GM12878 (cell line): ENCODE data around the gene USP12. TPM values are rescaled to one million over a fixed set of nuclear protein-coding genes. Genes with fewer than 3 reads are reported as not detected.
"Not testable (repeated sequence)": the region's sequence is repeated elsewhere in the genome, so short reads cannot be mapped to it uniquely, and the experiment has no call there.

Source experiments
- ATAC-seq: fragments of 200-7000 bp; cut with Tn5 transposase; 3 replicates; pipeline ENCODE4 v1.9.1; 2020; ENCODE audit warnings: mild to moderate bottlenecking, moderate library complexity
- BruUV-seq: library from RNA; stranded (reverse); fragments of 400-500 nt; replicated peaks from 2 replicates; lab custom pipeline; 2021; lab: Mats Ljungman, UMichigan
- CTCF ChIA-PET: fragments of 300-600 bp; sonication (Branson Sonifier 250); formaldehyde crosslinking; extraction: SDS; loops from one replicate; lab custom pipeline; 2021; ENCODE audit warnings: inconsistent platforms; lab: Yijun Ruan, JAX
- POLR2A ChIA-PET: fragments of 350-600 bp; formaldehyde crosslinking; extraction: SDS; loops from one replicate; lab custom pipeline; 2021; ENCODE audit warnings: inconsistent platforms; lab: Charles Lee
- RAD21 ChIA-PET: fragments of 300-600 bp; sonication (Branson Sonifier 250); formaldehyde crosslinking; loops from one replicate; lab custom pipeline; 2023; ENCODE audit warnings: antibody characterized with exemption; ENCODE audit not compliant: unreplicated experiment; lab: Charles Lee
- SMC1A ChIA-PET: fragments of 300-600 bp; sonication (Branson Sonifier 250); formaldehyde crosslinking; loops from one replicate; lab custom pipeline; 2023; ENCODE audit not compliant: unreplicated experiment, uncharacterized antibody; lab: Charles Lee
- DNase-seq: peaks from one replicate; pipeline ENCODE4 v3.0.0-alpha.2; 2011; ENCODE audit warnings: low read depth, low spot score
- FAIRE-seq: peaks from 3 replicates; lab custom pipeline; 2011; peaks lifted over from hg19 to GRCh38; lab: Jason Lieb, UNC
- H2AFZ ChIP-seq: 2 replicates; pipeline ENCODE4 v1.6.0; 2011; ENCODE audit warnings: low read depth, low read length, control low read depth; ENCODE audit not compliant: control insufficient read depth
- H3K27ac ChIP-seq: 2 replicates; pipeline ENCODE4 v1.5.1; 2011; ENCODE audit warnings: control low read depth; ENCODE audit not compliant: control insufficient read depth, insufficient read depth
- H3K27me3 ChIP-seq, 2 experiments: replicated peaks in 1 of 2; 2 replicates each; pipeline versions ENCODE4 v1.6.0 to v1.6.1; 2011; ENCODE audit warnings: low read length in 1 of 2; ENCODE audit not compliant: control insufficient read depth in 2 of 2, insufficient read depth in 2 of 2
- H3K36me3 ChIP-seq, 2 experiments: 2 replicates each; pipeline ENCODE4 v1.5.1; 2011; ENCODE audit warnings: low read length in 1 of 2; ENCODE audit not compliant: control insufficient read depth in 2 of 2, insufficient read depth in 2 of 2
- H3K4me1 ChIP-seq: 2 replicates; pipeline ENCODE4 v1.6.1; 2011; ENCODE audit warnings: mild to moderate bottlenecking, low read length, moderate library complexity, mixed read lengths; ENCODE audit not compliant: control insufficient read depth, insufficient read depth
- H3K4me2 ChIP-seq: 2 replicates; pipeline ENCODE4 v1.6.0; 2011; ENCODE audit warnings: control low read depth; ENCODE audit not compliant: control insufficient read depth, insufficient read depth
- H3K4me3 ChIP-seq: fragments of 200-600 bp; sonication (generic); 2 replicates; pipeline ENCODE4 v1.5.1; 2016
- H3K79me2 ChIP-seq: 2 replicates; pipeline ENCODE4 v1.6.0; 2011; ENCODE audit warnings: low read length; ENCODE audit not compliant: control insufficient read depth, insufficient read depth
- H3K9ac ChIP-seq: 2 replicates; pipeline ENCODE4 v1.8.0; 2011; ENCODE audit warnings: low read length, control low read depth, mixed read lengths; ENCODE audit not compliant: control insufficient read depth, insufficient read depth
- H3K9me3 ChIP-seq: replicated peaks from 3 replicates; pipeline ENCODE4 v1.5.1; 2011; ENCODE audit warnings: mild to moderate bottlenecking, low read length; ENCODE audit not compliant: control insufficient read depth, insufficient read depth
- H4K20me1 ChIP-seq: 2 replicates; pipeline ENCODE4 v1.6.0; 2011; ENCODE audit not compliant: control insufficient read depth, insufficient read depth
- CHD4 ChIP-seq: fragments of 200-600 bp; sonication (generic); IDR thresholded peaks from 2 replicates; pipeline ENCODE4 v1.6.1; 2016; ENCODE audit warnings: mild to moderate bottlenecking
- CREB1 ChIP-seq: IDR thresholded peaks from 2 replicates; pipeline ENCODE4 v1.6.1; 2012; ENCODE audit warnings: low read depth, mild to moderate bottlenecking, inconsistent platforms
- CREM ChIP-seq: IDR thresholded peaks from 2 replicates; pipeline ENCODE4 v1.6.1; 2014; ENCODE audit warnings: antibody characterized with exemption, low read depth
- FOXM1 ChIP-seq: IDR thresholded peaks from 2 replicates; pipeline ENCODE4 v1.6.1; 2012; ENCODE audit warnings: low read depth, mild to moderate bottlenecking, inconsistent platforms, low read length, moderate library complexity
- HCFC1 ChIP-seq: fragments of 150-350 bp; IDR thresholded peaks from 2 replicates; pipeline ENCODE4 v1.6.1; 2014; ENCODE audit warnings: low read length
- SREBF1 ChIP-seq: IDR thresholded peaks from 2 replicates; pipeline ENCODE4 v1.6.1; 2012; ENCODE audit warnings: mild to moderate bottlenecking, low read length
- SRF ChIP-seq, 2 experiments: IDR thresholded peaks; 2 replicates each; pipeline ENCODE4 v1.6.1; 2011; ENCODE audit warnings: low read depth in 2 of 2, low read length in 2 of 2, mild to moderate bottlenecking in 1 of 2, moderate library complexity in 1 of 2
- WGBS: methylation state at CpG from one replicate; pipeline ENCODE4 v1.1.6; 2016; ENCODE audit warnings: low lambda C conversion rate; ENCODE audit not compliant: insufficient replicate concordance, insufficient coverage; ENCODE audit errors: missing lambda C conversion rate; 5-methylcytosine and 5-hydroxymethylcytosine counted together
- in situ Hi-C: fragments of 300-500 bp; cut with MboI; formaldehyde crosslinking; loops from 9 replicates; pipeline ENCODE4 v1.14.3; 2018; ENCODE audit warnings: mixed read lengths
- intact Hi-C: fragments of 100-400 bp; cut with micrococcal nuclease; formaldehyde crosslinking; loops from one replicate; pipeline ENCODE4 v1.14.2; 2022; ENCODE audit not compliant: unreplicated experiment
- polyA plus RNA-seq, 11 experiments: library from polyadenylated mRNA; depleted of rRNA in 4 of 11; unstranded in 6 of 11; stranded (reverse) in 5 of 11; fragments of >200 nt; fragmentation: Nextera tagmentation in 4 of 11; fragmentation: Illumina TruSeq in 1 of 11; extraction: Ambion mirVana in 4 of 11; extraction: Trizol in 1 of 11; gene quantifications; 1 replicate in 1 of 11; 2 replicates in 10 of 11; pipeline versions ENCODE4 v1.2.1 to v1.2.3, GENCODE V29; 2011 to 2016; ENCODE audit warnings: inconsistent platforms in 2 of 11, missing spikeins in 2 of 11, low read depth in 1 of 11
- total RNA-seq, 4 experiments: library from RNA; depleted of rRNA in 3 of 4; stranded (reverse); fragments of >200 nt in 3 of 4; fragmentation: Illumina TruSeq in 1 of 4; extraction: Trizol in 1 of 4; gene quantifications; 2 replicates each; pipeline versions ENCODE4 v1.2.1 to v1.2.3, GENCODE V29; 2013 to 2021
- TF ChIP-seq, protein P1 (sequence below): IDR thresholded peaks from 2 replicates; pipeline ENCODE4 v1.6.1; 2012; ENCODE audit warnings: low read depth, low read length, improper control_type of control experiment

The USP12 gene
- total and polyA plus RNA-seq, 10 of the 15 experiments (the other 5 are each of a cell fraction or from before 2014, with no cell fraction given): 3.5 to 32.2 (median 24.6) TPM

DNA sequence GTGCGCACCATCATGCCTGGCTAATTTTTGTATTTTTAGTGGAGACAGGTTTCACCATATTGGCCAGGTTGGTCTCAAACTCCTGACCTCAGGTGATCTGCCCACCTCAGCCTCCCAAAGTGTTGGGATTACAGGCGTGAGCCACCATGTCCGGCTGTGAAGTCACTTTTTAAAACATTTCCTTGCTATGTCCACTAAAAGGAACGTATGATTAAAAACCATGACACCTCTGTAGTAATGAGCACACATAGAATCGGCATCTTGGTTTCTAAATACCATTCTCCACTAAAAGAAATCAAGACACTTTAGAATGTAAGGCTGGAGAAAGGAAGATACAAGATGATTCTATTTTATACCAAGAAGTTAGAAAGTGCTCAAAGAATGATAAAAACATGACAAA, 30.5 kb downstream of the USP12 start:
- FAIRE-seq, H3K4me3 ChIP-seq, H3K27ac ChIP-seq, DNase-seq, H3K4me2 ChIP-seq, H3K9me3 ChIP-seq, in situ Hi-C loops, H3K9ac ChIP-seq, intact Hi-C loops, ATAC-seq, H4K20me1 ChIP-seq, BruUV-seq, RAD21 ChIA-PET, H2AFZ ChIP-seq, H3K27me3 ChIP-seq, H3K36me3 ChIP-seq: not testable (repeated sequence)
- peaks cover 90% of the 10 kb centered on the region for H3K79me2 ChIP-seq
- ChIA-PET CTCF (interaction anchor here (0.7 kb wide), 1 partner anchor 264 kb away, joined by 3 read pairs; no protein-coding TSS in a partner anchor), POLR2A (interaction anchor here (1.5 kb wide), 1 partner anchor 29 kb away, joined by 3 read pairs; no protein-coding TSS in a partner anchor), SMC1A (interaction anchor here (1.2 to 2.6 kb wide), 3 partner anchors 9 to 11 kb away, joined by 3 to 14 read pairs (median 5); no protein-coding TSS in a partner anchor)
- peaks cover 20% of the 10 kb centered on the region for H3K4me1 ChIP-seq
- WGBS: 98% methylated on average over 4 of the region's 5 CpGs

DNA sequence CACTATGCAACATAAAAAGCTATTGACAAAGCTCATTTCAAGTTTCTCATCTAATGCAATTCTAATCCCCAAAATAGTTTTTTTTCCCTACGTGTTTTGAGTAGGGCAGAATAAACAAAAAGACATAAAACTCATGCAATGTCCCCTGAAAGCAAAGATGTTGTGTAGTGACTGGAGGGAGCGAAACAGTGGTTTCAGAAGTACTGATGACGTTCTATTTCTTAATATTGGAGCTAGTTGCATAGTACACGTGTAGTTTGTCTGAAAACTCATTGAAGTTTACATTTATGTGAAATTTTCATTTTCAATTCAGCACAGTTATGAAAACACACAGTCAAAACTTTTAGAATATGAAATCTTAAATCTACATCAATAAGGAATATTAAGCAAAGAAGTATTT, 31.6 kb downstream of the USP12 start:
- H3K9ac ChIP-seq: no peak overlapping the region
- no peaks in the 10 kb centered on the region for H3K36me3 ChIP-seq
- SMC1A ChIA-PET: interaction anchor here (1.5 to 2.6 kb wide), 4 partner anchors 8 to 30 kb away, joined by 3 to 14 read pairs (median 4); no protein-coding TSS in a partner anchor
- no peak overlapping the region for H3K4me2 ChIP-seq
- TF ChIP-seq CHD4 (no peak), HCFC1 (no peak), CREB1 (peak; percentile 55; the same call in 1 of the 2 replicates), SREBF1 (no peak), SRF (IDR thresholded peaks at IDR 0.05; ENCODE audit: low read depth in 2 of 2, low read length in 2 of 2) (no peak), FOXM1 (no peak), CREM (peak; percentile 44; the same call in 1 of the 2 replicates)
- TF ChIP-seq, protein P1, sequence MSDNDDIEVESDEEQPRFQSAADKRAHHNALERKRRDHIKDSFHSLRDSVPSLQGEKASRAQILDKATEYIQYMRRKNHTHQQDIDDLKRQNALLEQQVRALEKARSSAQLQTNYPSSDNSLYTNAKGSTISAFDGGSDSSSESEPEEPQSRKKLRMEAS: no peak
- no peaks in the 10 kb centered on the region for H3K27me3 ChIP-seq
- no TSS peak for BruUV-seq
- ATAC-seq: no peak
- in situ Hi-C loops: no loop called here
- RAD21 ChIA-PET: no interaction called here
- peaks cover 2% of the 10 kb centered on the region; the same call in 1 of the 2 replicates for H4K20me1 ChIP-seq
- no peaks in the 10 kb centered on the region; the same call in 1 of the 3 replicates for H3K9me3 ChIP-seq
- intact Hi-C loops: no loop called here
- peaks cover 86% of the 10 kb centered on the region for H3K79me2 ChIP-seq
- H3K27ac ChIP-seq: no peak overlapping the region
- FAIRE-seq: no peak
- no peak for DNase-seq
- POLR2A ChIA-PET: interaction anchor here (1.5 kb wide), 1 partner anchor 31 kb away, joined by 3 read pairs; no protein-coding TSS in a partner anchor
- H3K4me3 ChIP-seq: no peak overlapping the region
- H3K4me1 ChIP-seq: peaks cover 13% of the 10 kb centered on the region
- CTCF ChIA-PET: no interaction called here
- H2AFZ ChIP-seq: no peak overlapping the region
- whole genome bisulfite sequencing: 50% methylated on average over 4 of the region's 4 CpGs
